ENCODE measurements around the gene TM4SF20. TPM values are rescaled to one million over a fixed set of nuclear protein-coding genes. Genes with fewer than 3 reads are reported as not detected.
A peak's percentile ranks its signal among the peaks of the same experiment; 100 is the strongest.
"Not testable (repeated sequence)": the region's sequence is repeated elsewhere in the genome, so short reads cannot be mapped to it uniquely, and the experiment has no call there.

The TM4SF20 gene
- total RNA-seq, 2 donors from 2014 or later: not detected

DNA sequence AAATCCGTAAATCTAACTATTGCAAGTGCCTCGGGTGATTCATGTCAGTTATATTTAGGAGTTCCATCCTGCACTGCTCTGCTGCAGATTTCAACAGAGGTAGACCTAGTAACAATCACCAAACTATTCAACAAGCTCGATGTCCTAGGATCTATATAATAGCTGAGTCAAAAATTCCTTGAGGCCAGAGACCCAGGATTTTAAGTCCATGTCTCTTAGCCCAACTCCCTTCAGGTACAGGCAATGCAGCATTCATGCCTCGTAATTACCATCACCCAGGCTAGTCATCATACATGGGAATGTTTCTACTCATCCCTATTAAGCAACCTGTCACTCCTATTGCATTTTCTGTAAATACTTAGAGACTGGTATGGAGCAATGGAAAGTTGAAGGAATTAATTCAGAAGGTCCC, 729 bp downstream of the TM4SF20 start:
- Mint-ChIP-seq H3K36me3 (peaks cover 0 to 14% of the 10 kb centered on the region in 2 donors), H3K27ac (no peak overlapping the region), H3K9me3 (peaks cover 0 to 14% of the 10 kb centered on the region in 2 donors)
- no peak for DNase-seq (ENCODE audit: low spot score in 2 of 2)
- no peak for ATAC-seq

DNA sequence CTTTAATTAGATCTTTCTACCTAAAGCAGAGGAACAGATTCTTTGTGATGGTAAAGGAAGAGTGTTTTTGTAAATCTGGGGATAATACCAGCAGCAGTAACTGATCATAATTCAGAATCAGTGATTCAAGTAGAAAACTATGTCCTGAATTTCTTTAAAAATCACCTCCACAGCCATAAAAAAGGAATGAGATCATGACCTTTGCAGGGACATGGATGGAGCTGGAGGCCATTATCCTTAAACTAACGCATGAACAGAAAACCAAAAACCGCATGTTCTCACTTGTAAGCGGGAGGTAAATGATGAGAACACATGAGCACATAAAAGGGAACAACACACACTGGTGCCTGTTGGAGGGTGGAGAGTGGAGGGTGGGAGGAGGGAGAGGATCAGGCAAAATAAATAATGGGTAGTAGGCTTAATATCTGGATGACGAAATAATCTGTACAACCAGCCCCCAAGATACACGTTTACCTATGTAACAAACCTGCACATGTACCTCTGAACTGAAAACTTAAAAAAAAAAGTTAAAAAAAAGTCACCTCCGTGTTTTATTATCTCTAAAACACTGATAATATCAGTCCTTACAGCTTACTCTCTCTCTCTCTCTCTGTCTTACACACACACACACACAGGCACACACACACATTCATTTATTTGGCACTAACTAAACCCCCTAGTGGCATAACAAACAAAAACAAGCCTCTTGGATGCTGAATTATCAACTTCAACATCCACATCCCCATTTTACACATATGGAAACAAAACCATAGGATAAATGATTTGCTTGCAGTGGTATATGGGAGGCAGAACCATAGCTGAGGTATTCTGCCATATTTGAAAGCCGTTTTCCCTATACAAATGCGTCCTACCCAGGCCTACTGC, 1.4 kb downstream of the TM4SF20 start:
- peaks cover 0 to 13% of the 10 kb centered on the region in 2 donors for H3K9me3 Mint-ChIP-seq
- H3K27ac Mint-ChIP-seq: no peak overlapping the region

DNA sequence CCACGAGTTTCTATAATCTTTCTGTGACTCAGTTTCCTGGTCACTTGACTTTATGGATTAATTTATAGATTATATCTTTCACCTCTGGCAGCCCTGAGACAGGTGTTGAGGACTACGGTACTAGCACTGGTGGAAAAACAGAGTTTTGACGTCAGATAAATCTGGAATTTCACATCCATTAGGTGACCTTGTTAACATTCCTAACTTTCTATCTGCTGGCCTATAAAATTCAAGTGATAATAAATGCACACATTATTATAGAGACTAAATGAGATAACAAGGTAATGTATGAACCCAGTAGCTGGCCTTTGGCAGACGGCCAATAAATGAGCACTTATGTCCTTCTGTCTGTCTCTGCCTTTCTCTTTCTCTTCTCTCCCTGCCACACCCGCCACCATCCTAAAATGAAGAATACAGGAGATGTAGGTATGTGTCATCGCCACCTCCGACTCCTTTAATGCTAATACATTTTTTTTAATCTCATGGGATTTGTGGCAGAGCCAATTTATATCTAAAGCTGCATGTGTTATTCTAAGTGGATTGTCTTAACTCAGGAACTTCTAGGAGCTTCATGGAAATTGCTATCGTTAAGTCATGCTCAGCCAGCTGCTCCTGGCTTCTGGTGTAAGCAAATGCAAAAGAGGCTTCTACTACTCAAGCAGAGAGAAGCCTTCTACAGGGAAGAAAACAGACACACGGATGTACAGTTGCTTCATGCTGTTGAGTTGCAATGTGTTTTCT, 2.3 kb downstream of the TM4SF20 start:
- ATAC-seq: no peak
- peaks cover 0 to 3% of the 10 kb centered on the region in 2 donors for H3K36me3 Mint-ChIP-seq
- H3K27ac Mint-ChIP-seq: no peak overlapping the region

More for the DNA sequence above, 1.4 kb downstream of the TM4SF20 start:
- peaks cover 0 to 12% of the 10 kb centered on the region in 2 donors for H3K36me3 Mint-ChIP-seq
- ATAC-seq (no peak), DNase-seq (ENCODE audit: low spot score in 2 of 2) (no peak)

DNA sequence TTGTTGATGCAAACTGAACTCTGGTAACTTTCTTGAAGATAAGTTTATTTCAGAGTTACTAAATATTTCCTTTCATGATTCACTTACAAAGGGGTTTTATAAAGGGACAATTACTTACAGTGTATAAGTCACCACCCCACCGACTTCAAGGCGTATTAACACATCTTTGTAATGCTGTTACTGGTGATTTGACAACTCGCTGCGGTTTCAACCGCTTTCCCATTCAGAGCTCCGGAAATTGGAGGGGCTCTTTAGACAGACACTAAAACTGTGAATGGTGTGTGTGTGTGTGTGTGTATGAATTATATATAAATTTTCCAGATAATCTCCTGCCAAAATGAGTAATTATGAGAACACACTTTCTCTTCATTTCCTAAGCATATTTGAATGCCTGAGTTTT, 4.9 kb downstream of the TM4SF20 start:
- no peaks in the 10 kb centered on the region for H3K9me3 Mint-ChIP-seq
- no peaks in the 10 kb centered on the region for H3K36me3 Mint-ChIP-seq
- ATAC-seq: peak; percentile 89 to 90
- DNase-seq (ENCODE audit: low spot score in 2 of 2): peak in 1 of 2 donors; percentile 31
- H3K27ac Mint-ChIP-seq: peak overlapping the region in 1 of 2 donors; percentile 12

More for the DNA sequence above, 2.3 kb downstream of the TM4SF20 start:
- no peak for DNase-seq (ENCODE audit: low spot score in 2 of 2)
- peaks cover 0 to 5% of the 10 kb centered on the region in 2 donors for H3K9me3 Mint-ChIP-seq

DNA sequence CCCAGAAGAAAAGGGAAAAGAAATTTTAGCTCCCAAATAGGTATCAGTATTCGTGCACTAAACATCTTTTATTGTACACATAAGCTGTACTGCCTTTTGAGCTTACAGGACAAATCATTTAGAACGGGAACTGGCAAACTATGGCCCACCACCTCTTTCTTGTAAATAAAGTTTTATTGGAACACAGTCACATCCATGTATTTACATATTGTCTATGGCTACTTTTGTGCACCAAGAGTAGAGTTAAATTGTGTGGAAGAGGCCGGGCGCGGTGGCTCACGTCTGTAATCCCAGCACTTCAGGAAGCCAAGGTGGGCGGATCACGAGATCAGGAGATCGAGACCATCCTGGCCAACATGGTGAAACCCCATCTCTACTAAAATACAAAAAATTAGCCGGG, 5.7 kb downstream of the TM4SF20 start:
- no peak for DNase-seq (ENCODE audit: low spot score in 2 of 2)
- no peak overlapping the region for H3K27ac Mint-ChIP-seq

DNA sequence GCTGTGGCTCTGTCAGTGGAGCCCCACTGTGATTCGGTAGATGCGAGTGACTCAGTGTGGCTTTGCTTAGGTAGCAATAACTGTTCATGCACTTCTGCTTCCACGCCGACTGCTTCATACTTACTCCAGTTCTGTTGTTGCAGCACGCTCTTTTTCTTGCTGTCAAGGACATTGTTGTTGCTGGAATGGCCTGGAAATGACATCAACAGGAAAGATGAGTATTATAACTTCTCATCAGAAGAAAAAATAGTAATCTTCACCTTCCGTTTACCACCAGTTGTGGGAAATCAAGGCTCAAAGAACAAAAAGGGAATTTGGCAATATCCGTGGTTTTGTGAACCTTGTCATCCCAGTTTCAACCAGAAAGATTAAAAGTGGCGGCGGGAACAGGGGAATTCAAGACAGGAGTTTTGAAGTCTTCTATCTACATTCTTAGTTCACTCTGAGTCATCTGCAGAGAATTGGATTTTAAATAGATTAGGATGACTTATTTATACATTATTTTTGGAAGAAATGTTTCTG, 8.3 kb downstream of the TM4SF20 start:
- H3K27ac Mint-ChIP-seq: peak overlapping the region in 1 of 2 donors; percentile 79
- H3K36me3 Mint-ChIP-seq: no peaks in the 10 kb centered on the region
- H3K9me3 Mint-ChIP-seq: no peaks in the 10 kb centered on the region
- no peak for DNase-seq (ENCODE audit: low spot score in 2 of 2)
- peak; percentile 62 to 70 for ATAC-seq

More for the DNA sequence above, 5.7 kb downstream of the TM4SF20 start:
- no peaks in the 10 kb centered on the region for H3K36me3 Mint-ChIP-seq
- no peak for ATAC-seq
- no peaks in the 10 kb centered on the region for H3K9me3 Mint-ChIP-seq

DNA sequence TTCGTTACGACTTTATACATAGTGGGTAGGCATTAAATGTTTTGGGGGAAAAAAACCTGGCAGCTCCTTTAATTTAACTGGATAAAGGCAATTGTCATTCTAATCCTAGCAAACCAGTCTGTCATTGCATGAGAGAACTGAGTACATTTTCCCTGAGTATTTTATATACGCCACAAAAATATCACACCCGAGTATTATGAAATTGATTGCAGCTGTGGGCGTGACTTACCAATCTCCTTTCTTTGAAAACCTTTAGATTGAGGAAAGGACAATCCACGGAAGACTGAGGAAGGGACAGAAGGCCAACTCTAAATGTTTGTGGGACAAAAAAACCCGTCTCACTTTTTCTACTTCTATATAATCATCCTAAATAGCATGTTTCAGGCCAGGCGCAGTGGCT, 9.0 kb downstream of the TM4SF20 start:
- no peaks in the 10 kb centered on the region for H3K36me3 Mint-ChIP-seq
- H3K9me3 Mint-ChIP-seq: no peaks in the 10 kb centered on the region
- DNase-seq (ENCODE audit: low spot score in 2 of 2) (no peak), ATAC-seq (no peak)
- H3K27ac Mint-ChIP-seq: peak overlapping the region in 1 of 2 donors; percentile 79

DNA sequence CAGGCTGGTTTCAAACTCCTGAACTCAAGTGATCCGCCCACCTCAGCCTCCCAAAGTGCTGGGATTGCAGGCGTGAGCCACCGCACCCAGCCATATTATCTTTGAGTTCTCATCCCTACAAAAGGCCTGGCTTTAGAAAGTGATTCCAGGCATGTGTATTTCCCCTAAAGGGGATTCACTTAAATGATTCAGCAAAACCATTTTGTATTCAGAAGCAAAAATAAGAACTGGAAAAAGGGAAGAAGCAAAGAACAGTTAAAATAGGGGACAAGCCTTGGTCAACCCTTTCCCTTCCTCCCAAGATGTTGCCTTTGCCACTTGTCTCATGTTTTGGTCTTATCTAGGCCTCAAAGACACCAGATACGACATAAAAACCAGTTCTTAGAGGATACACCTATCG, 10.5 kb downstream of the TM4SF20 start:
- H3K36me3 Mint-ChIP-seq: no peaks in the 10 kb centered on the region
- H3K27ac Mint-ChIP-seq: peak overlapping the region in 1 of 2 donors; percentile 44
- ATAC-seq (no peak), DNase-seq (ENCODE audit: low spot score in 2 of 2) (no peak)
- H3K9me3 Mint-ChIP-seq: no peaks in the 10 kb centered on the region

DNA sequence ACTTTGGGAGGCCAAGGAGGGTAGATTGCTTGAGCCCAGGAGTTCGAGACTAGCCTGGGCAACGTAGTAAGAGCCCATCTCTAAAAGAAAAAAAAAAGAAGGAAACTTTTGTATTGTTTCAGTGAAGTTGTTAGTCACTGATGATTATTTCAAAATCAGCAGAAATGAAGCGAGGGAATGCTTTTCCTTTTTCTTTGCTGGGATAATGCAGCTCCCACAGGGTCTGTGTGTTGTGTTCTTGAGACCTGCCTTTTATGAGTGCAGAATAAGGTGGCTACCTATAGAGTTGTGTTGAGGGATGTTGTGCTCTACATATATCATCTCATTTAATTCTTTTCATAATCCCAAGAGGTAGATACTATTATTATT, 11.7 kb downstream of the TM4SF20 start:
- H3K36me3 Mint-ChIP-seq: no peaks in the 10 kb centered on the region
- H3K27ac Mint-ChIP-seq: no peak overlapping the region
- H3K9me3 Mint-ChIP-seq: no peaks in the 10 kb centered on the region
- DNase-seq (ENCODE audit: low spot score in 2 of 2): no peak
- ATAC-seq: no peak

DNA sequence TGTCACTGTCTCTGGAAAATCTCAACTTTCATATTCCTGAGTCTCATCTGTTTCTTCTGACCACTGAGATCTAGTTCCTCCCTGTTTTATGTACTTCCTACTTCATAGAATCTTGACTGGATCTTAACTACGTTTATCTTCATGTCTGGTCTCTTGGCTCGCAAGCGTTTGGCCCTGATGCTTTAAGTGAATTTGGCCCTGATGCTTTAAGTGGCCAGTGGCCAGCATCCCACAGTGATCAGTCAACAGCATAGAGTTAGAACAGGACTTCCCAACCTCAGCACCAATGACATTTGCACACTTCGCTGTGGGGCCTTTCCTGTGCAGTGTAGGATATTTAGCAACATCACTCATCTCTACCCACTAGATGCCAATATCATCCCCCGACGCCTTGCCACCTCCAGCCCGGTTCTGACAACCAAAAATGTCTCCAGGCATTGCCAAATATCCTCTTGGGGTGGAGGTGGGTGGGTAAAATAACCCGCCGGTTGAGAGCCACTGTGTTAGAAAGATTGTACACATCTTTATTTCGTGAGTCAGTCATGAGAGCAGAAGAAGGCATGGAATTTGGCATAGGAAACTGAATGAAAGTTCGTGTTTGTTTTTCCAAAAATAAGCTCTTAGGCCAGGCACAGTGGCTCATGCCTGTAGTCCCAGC, 12.2 kb downstream of the TM4SF20 start:
- ATAC-seq: no peak
- H3K27ac Mint-ChIP-seq: no peak overlapping the region
- H3K9me3 Mint-ChIP-seq: no peaks in the 10 kb centered on the region
- no peaks in the 10 kb centered on the region for H3K36me3 Mint-ChIP-seq
- no peak for DNase-seq (ENCODE audit: low spot score in 2 of 2)

DNA sequence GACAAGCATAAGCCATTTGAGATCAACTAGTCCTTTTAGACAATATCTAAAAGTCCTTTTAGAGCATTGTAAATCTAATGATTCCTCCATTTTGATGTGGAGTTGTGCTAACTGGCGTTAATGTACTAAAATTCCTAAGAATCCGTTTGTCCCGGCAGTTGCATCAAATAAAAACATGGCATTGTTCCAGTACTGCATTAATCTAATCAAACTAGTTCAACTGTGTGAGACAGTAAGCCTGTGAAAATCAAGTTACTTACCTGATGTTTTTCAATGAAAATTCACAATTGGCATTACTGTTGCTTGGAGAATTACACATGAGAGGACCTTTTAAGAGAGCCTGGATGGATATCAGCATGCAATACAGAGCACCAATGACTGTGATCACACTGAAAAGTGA, 13.3 kb downstream of the TM4SF20 start:
- no peaks in the 10 kb centered on the region for H3K9me3 Mint-ChIP-seq
- H3K27ac Mint-ChIP-seq: no peak overlapping the region
- ATAC-seq: no peak
- no peaks in the 10 kb centered on the region for H3K36me3 Mint-ChIP-seq
- DNase-seq (ENCODE audit: low spot score in 2 of 2): no peak

DNA sequence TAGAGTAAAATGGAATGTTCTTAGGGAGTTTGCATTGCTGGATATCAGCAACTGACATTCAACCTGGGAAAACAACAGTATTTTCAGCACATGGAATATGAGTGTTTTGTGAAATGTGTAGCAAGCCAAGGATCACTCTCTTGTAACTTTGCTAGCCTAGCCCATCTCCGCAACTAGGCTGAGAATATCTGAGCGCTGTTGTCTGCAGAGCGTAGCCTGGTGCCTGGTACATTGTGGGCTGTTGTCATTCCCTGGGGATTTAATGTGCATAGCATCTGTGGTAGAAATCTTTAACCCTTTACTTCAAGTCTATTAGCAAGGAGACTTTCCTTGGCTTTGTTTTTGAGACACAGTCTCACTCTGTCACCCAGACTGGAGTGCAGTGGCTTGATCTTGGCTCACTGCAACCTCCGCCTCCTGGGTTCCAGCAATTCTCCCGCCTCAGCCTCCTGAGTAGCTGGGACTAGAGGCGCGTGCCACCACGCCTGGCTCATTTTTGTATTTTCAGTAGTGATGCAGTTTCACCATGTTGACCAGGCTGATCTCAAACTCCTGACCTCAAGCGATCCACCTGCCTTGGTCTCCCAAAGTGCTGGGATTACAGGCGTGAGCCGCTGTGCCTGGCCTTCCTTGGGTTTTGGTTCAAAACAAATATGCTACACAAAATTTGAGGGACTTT, 14.4 kb downstream of the TM4SF20 start:
- H3K36me3 Mint-ChIP-seq; ATAC-seq; DNase-seq (ENCODE audit: low spot score in 2 of 2); H3K9me3 Mint-ChIP-seq; H3K27ac Mint-ChIP-seq: not testable (repeated sequence)

DNA sequence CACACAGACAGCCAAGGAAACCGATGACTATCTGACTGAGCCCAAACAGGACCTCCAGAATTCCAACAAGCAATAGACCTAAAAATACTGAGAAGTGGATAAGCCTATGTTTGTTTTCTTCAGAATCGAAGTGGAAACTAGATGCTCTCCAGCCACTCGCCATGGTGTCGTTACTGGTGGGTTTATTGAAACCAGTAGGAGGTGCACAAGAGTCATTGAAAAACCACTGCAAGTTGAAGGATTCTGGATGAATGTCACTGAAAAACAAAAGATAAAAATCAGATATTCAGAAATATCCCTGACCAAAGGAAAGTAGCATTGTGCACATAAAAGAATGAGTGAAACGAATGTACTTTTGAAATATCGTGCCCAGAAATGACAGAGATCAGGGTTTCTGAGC, 15.3 kb downstream of the TM4SF20 start:
- H3K9me3 Mint-ChIP-seq: no peaks in the 10 kb centered on the region
- ATAC-seq (no peak), DNase-seq (ENCODE audit: low spot score in 2 of 2) (no peak)
- H3K36me3 Mint-ChIP-seq: no peaks in the 10 kb centered on the region
- H3K27ac Mint-ChIP-seq: peak overlapping the region in 1 of 2 donors; percentile 44

DNA sequence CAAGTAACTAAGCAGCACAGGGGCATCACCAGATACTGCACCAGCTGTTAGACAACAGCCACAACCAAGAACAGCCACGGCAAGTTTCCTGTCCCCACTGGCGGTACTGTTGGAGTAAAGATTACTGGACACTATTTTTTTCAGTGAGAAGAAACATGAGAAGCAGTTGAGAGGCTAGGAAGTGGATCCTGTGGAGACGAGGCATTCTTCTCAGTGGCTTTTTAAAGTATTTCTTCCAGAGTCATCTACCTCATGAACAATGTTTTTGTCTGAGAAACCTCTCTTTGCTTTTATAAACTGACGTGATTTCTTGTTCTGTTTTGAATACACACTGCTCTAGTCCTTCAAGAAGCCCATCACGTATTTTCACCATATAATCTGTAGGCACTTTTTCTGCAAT, 18.8 kb downstream of the TM4SF20 start:
- Mint-ChIP-seq H3K9me3 (no peaks in the 10 kb centered on the region), H3K27ac (peak overlapping the region in 1 of 2 donors; percentile 63), H3K36me3 (no peaks in the 10 kb centered on the region)
- DNase-seq (ENCODE audit: low spot score in 2 of 2) (no peak), ATAC-seq (no peak)

DNA sequence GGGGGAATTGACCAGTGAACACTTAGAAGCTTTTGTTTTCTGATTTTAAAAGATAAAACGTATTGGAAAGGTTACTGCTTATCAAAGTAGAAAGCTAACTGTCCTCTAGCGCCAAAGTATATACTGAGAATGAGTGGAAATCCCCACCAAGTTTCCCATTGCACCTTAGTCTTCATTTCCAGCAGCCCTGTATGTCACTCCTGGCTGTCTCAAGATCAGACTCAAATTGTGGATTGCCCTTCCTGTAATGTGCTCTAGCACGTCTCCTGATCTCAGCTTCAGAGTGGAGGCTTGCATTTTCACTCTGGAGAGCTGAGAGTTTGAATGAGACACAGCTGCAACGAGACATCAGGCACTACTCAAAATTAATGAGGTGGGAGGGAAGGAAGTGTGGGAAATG, 27.5 kb downstream of the TM4SF20 start:
- Mint-ChIP-seq H3K27ac (peak overlapping the region; percentile 7 to 25), H3K9me3 (no peaks in the 10 kb centered on the region), H3K36me3 (no peaks in the 10 kb centered on the region)
- ATAC-seq: peak; percentile 41 to 75
- DNase-seq (ENCODE audit: low spot score in 2 of 2): no peak

DNA sequence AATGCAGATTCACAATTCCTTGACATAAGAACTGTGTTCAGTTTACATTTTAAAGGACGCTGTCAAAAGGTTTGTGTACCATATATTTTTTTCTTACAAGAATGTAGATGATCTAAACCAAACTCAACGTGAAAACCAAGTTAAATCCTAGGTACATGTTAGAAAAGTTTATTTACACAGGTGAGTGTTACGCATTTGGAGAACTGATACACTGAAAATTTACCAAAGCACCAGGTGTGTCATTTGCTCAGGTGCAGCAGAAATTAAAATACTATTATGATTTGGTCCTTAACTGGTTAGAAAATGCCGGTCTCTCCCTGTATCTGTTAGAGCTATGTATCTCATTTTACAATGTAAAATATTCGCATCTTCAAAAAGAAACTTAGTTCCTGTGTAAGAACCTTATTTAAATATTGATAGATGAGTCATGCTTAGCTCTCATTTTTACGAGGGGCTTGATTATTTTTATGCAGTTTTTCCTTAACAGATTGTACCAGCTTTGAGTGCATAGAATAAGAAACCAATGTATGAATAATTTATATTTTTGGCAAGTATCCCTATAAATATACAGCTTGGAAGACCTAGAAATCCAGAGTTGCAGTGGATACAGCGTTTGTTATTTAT, 29.0 kb downstream of the TM4SF20 start:
- Mint-ChIP-seq H3K9me3 (no peaks in the 10 kb centered on the region), H3K27ac (peak overlapping the region in 1 of 2 donors; percentile 27), H3K36me3 (no peaks in the 10 kb centered on the region)
- DNase-seq (ENCODE audit: low spot score in 2 of 2) (no peak), ATAC-seq (no peak)
